Endothelial cell of umbilical vein (primary cell): ENCODE data around the gene MAGEA2B. TPM values are rescaled to one million over a fixed set of nuclear protein-coding genes. Genes with fewer than 3 reads are reported as not detected.
"Not testable (repeated sequence)": the region's sequence is repeated elsewhere in the genome, so short reads cannot be mapped to it uniquely, and the experiment has no call there.

Experiments used
- BruUV-seq: library from RNA; stranded (reverse); fragments of 400-500 nt; replicated peaks from 2 replicates; lab custom pipeline; 2021; lab: Mats Ljungman, UMichigan
- CTCF ChIA-PET: fragments of 300-600, 350-600 bp; sonication (Branson Sonifier 250); formaldehyde crosslinking; loops from one replicate; lab custom pipeline; 2021; ENCODE audit warnings: antibody characterized with exemption, inconsistent platforms; lab: Charles Lee
- POLR2A ChIA-PET: fragments of 300-600, 350-600 bp; sonication (Branson Sonifier 250); formaldehyde crosslinking; loops from one replicate; lab custom pipeline; 2021; ENCODE audit warnings: antibody characterized with exemption, inconsistent platforms; lab: Charles Lee
- DNase-seq: peaks from one replicate; pipeline ENCODE4 v3.0.0-alpha.2; 2011; ENCODE audit warnings: low read depth, low spot score
- FAIRE-seq: peaks from 2 replicates; lab custom pipeline; 2011; peaks lifted over from hg19 to GRCh38; lab: Jason Lieb, UNC
- H2AFZ ChIP-seq: 2 replicates; pipeline ENCODE4 v1.6.0; 2012; ENCODE audit warnings: low read depth, low read length, control low read depth, inconsistent platforms
- H3K27ac ChIP-seq: 2 replicates; pipeline ENCODE4 v1.5.1; 2011; ENCODE audit warnings: low read depth, mild to moderate bottlenecking, control low read depth, low read length, moderate library complexity; ENCODE audit not compliant: insufficient read depth
- H3K27me3 ChIP-seq, 2 experiments: 2 replicates each; pipeline versions ENCODE4 v1.6.0 to v1.6.1; 2011; ENCODE audit warnings: low read length in 2 of 2, mixed read lengths in 1 of 2; ENCODE audit not compliant: control insufficient read depth in 2 of 2, insufficient read depth in 2 of 2
- H3K36me3 ChIP-seq, 2 experiments: 2 replicates in 1 of 2; 3 replicates in 1 of 2; pipeline ENCODE4 v1.5.1; 2011; ENCODE audit warnings: low read length in 2 of 2, mild to moderate bottlenecking in 1 of 2, moderate library complexity in 1 of 2; ENCODE audit not compliant: control insufficient read depth in 2 of 2, insufficient read depth in 2 of 2; ENCODE audit errors: extremely low read depth in 1 of 2
- H3K4me1 ChIP-seq: 3 replicates; pipeline ENCODE4 v1.5.1; 2011; ENCODE audit warnings: mild to moderate bottlenecking, low read length; ENCODE audit not compliant: control insufficient read depth, insufficient read depth; ENCODE audit errors: extremely low read depth
- H3K4me2 ChIP-seq: 2 replicates; pipeline ENCODE4 v1.6.1; 2011; ENCODE audit warnings: low read length, control low read depth, mixed read lengths; ENCODE audit not compliant: insufficient read depth
- H3K4me3 ChIP-seq, 3 experiments: fragments of 200-600 bp in 1 of 3; sonication (generic), shearing (Covaris generic) in 1 of 3; replicated peaks in 1 of 3; 2 replicates each; pipeline ENCODE4 v1.5.1; 2011 to 2016; ENCODE audit warnings: control low read depth in 3 of 3, low read length in 3 of 3, mild to moderate bottlenecking in 2 of 3, inconsistent platforms in 1 of 3, low read depth in 1 of 3, moderate library complexity in 1 of 3; ENCODE audit not compliant: insufficient read depth in 1 of 3
- H3K79me2 ChIP-seq: 2 replicates; pipeline ENCODE4 v1.6.0; 2012; ENCODE audit warnings: low read length, inconsistent platforms; ENCODE audit not compliant: control insufficient read depth, insufficient read depth
- H3K9ac ChIP-seq: replicated peaks from 2 replicates; pipeline ENCODE3; 2011; ENCODE audit warnings: low read length, control low read depth; ENCODE audit not compliant: insufficient read depth; ENCODE audit errors: extremely low read depth
- H3K9me1 ChIP-seq: replicated peaks from 3 replicates; pipeline ENCODE4 v1.6.0; 2011; ENCODE audit warnings: mild to moderate bottlenecking, low read length; ENCODE audit not compliant: control insufficient read depth, insufficient read depth; ENCODE audit errors: extremely low read depth
- H3K9me3 ChIP-seq: replicated peaks from 2 replicates; pipeline ENCODE4 v1.5.1; 2012; ENCODE audit warnings: low read length, inconsistent platforms; ENCODE audit not compliant: control insufficient read depth, insufficient read depth
- H4K20me1 ChIP-seq: replicated peaks from 2 replicates; pipeline ENCODE3; 2011; ENCODE audit warnings: mild to moderate bottlenecking, low read length; ENCODE audit not compliant: control insufficient read depth, insufficient read depth; ENCODE audit errors: extremely low read depth
- CTCF ChIP-seq, 2 donors: IDR thresholded peaks; 1 replicate in 1 of 2; 2 replicates in 1 of 2; pipeline ENCODE4 v1.5.1; 2011; ENCODE audit warnings: low read length in 2 of 2, mild to moderate bottlenecking in 2 of 2, moderate library complexity in 2 of 2, control low read depth in 1 of 2, inconsistent platforms in 1 of 2, low read depth in 1 of 2; ENCODE audit not compliant: insufficient read depth in 1 of 2; ENCODE audit errors: extremely low read depth in 1 of 2
- EZH2 ChIP-seq: IDR thresholded peaks from 2 replicates; pipeline ENCODE4 v1.6.1; 2012; ENCODE audit warnings: borderline replicate concordance, low read depth, mild to moderate bottlenecking, moderate library complexity, low read length, inconsistent platforms; ENCODE audit not compliant: severe bottlenecking
- FOS ChIP-seq: IDR thresholded peaks from 2 replicates; pipeline ENCODE4 v1.6.1; 2011; ENCODE audit warnings: mild to moderate bottlenecking, low read length, moderate library complexity, borderline replicate concordance; ENCODE audit not compliant: insufficient read depth
- GATA2 ChIP-seq: IDR thresholded peaks from 2 replicates; pipeline ENCODE4 v1.7.0; 2011; ENCODE audit warnings: low read depth, mild to moderate bottlenecking, moderate library complexity, mixed read lengths, low read length; ENCODE audit not compliant: insufficient read length, insufficient read depth
- JUN ChIP-seq: IDR thresholded peaks from 2 replicates; pipeline ENCODE4 v1.6.1; 2011; ENCODE audit warnings: borderline replicate concordance, low read depth; ENCODE audit not compliant: insufficient read length, insufficient read depth
- MYC ChIP-seq: IDR thresholded peaks from one replicate; pipeline ENCODE4 v1.6.1; 2011; ENCODE audit warnings: mild to moderate bottlenecking, low read depth, low read length
- POLR2A ChIP-seq: IDR thresholded peaks from 2 replicates; pipeline ENCODE4 v1.6.1; 2012; ENCODE audit warnings: low read depth, mild to moderate bottlenecking, control low read depth, low read length
- dilution Hi-C: fragments of 300-500 bp; cut with MboI; formaldehyde crosslinking; loops from one replicate; pipeline ENCODE4 v1.15.0; 2019; ENCODE audit warnings: low sequenced_read_pairs; ENCODE audit not compliant: extremely low pct_ligation_motif_present
- intact Hi-C: fragments of 100-400 bp; cut with micrococcal nuclease; formaldehyde crosslinking; loops from one replicate; pipeline ENCODE4 v1.10.0; 2022
- polyA plus RNA-seq, 4 experiments: library from polyadenylated mRNA; depleted of rRNA in 3 of 4; stranded (reverse) in 3 of 4; unstranded in 1 of 4; fragments of >200 nt; gene quantifications; 2 replicates each; pipeline versions ENCODE4 v1.2.1 to v1.2.3, GENCODE V29; 2011 to 2012; ENCODE audit warnings: missing spikeins in 1 of 4
- total RNA-seq: library from RNA; stranded (reverse); gene quantifications from 2 replicates; pipeline ENCODE4 v1.2.3, GENCODE V29; 2021

MAGEA2B gene
- total and polyA plus RNA-seq, 2 donors (not counting 3 experiments of a cell fraction or from before 2014, with no cell fraction given), result not detected

DNA sequence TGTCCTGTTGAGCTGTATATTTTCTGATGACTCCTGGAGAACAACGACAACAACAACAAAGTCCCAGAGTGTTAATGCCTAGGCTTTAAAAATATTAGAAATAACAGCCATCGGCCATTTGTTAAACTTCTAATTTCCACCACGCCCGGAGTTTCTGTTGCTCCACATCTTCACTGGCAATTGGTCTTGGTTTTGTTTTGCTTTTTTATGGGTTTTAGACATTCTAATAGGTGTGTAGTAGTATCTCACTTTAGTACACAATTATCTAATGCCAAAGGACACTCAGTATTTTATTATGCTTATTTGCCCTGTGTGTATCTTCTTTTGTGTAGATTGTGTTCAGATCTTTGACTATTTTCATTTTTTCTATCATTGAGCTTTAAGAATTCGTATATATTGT, 24.1 kb downstream of the MAGEA2B start:
- no peak overlapping the region for H3K27ac ChIP-seq
- TF ChIP-seq EZH2 (no peak), JUN (no peak), GATA2 (no peak), POLR2A (no peak), MYC (no peak), CTCF (IDR thresholded peaks at IDR 0.05; ENCODE audit: extremely low read depth in 1 of 2, insufficient read depth in 1 of 2, low read depth in 1 of 2, low read length in 2 of 2) (no peak), FOS (no peak)
- dilution Hi-C loops, result no loop called here
- BruUV-seq, result no TSS peak
- no peaks in the 10 kb centered on the region for H3K9me3 ChIP-seq
- no peaks in the 10 kb centered on the region for H3K9me1 ChIP-seq
- ChIA-PET POLR2A (no interaction called here), CTCF (no interaction called here)
- H3K79me2 ChIP-seq, result no peaks in the 10 kb centered on the region
- DNase-seq (no peak), FAIRE-seq (no peak)
- no peak overlapping the region for H2AFZ ChIP-seq
- no peaks in the 10 kb centered on the region for H3K36me3 ChIP-seq
- no peak overlapping the region for H3K4me3 ChIP-seq
- intact Hi-C loops, result no loop called here
- no peak overlapping the region for H3K4me2 ChIP-seq
- no peak overlapping the region for H3K9ac ChIP-seq
- H3K4me1 ChIP-seq, result no peaks in the 10 kb centered on the region
- H3K27me3 ChIP-seq, result no peaks in the 10 kb centered on the region
- H4K20me1 ChIP-seq, result no peaks in the 10 kb centered on the region

DNA sequence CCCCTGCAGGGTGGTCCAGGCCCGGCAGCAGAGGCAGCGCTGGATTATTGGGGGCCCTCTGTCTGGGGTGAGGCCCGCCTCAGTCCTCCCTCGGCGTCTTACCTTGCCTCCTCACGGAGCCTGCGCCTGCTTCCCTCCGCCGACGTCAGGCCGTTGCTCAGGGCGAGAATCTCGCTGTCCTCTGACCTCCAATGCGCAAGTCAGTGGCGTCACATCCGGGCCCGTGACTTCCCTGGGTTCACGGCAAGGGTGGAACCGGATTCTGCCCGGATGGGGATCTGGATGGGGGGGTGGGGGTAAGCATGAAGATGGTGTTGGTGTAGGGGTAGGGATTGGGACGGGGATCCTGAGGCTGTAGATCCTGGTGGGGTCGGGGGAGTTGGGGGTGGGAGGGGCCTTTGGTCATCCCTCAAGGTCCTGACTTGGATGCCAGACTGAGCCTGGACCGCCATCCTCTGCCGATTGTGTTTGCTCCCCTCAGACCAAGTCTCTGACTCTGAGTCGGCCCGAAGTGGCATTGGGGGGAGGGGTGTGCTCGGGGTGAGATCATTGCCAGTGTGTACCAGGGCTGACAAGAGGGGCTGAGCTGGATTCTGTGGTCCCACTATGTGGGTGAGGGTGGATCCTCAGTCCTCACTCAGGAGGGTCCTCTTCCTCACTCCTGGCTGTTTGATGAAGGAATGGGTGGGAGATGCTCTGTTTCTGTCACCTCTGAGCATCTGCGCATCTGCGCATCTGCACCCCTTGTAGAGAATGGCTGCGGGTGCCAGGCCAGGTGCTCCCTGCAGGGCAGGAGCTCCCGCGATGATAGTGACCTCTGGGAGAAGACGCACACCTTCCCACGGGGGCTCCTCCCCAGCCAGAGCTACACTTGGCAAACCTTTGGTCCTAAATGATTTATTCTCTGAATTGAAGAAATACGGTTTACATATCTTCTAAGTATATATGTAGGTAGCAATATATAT, 39.5 kb downstream of the MAGEA2B start, which contains the start of gene MAGEA2:
MAGEA2 (minus strand) TSS at position 157 of the 965 bp plus-strand sequence. CDS start 2,479 bp downstream, outside the sequence.
- BruUV-seq, H3K36me3 ChIP-seq, POLR2A ChIA-PET, CTCF ChIA-PET, intact Hi-C loops, DNase-seq, H3K9me3 ChIP-seq, H3K4me2 ChIP-seq, H2AFZ ChIP-seq, H3K4me3 ChIP-seq, H4K20me1 ChIP-seq, dilution Hi-C loops, H3K27ac ChIP-seq, H3K9ac ChIP-seq, H3K27me3 ChIP-seq, H3K79me2 ChIP-seq, H3K4me1 ChIP-seq, H3K9me1 ChIP-seq: not testable (repeated sequence)
- FAIRE-seq, result peak; percentile 55

DNA sequence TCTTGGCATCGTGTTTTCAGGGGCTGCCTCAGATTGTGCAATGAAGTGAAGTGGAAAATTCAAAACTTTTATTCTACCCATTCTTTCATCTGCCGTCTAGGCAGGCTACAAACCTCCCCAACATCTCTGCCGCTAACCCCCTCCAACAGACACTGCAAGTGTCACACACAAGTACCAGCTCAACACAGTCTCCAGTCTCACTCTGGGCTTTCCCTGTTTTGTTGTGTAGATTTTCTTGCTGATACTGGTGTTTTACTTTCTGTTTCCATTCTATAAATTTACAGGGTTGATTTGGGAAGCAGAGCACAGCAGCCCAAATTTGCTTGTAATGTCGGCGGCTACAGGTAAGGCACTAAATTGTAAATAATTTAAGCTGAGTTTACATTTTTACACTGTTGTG, 40.4 kb downstream of the MAGEA2B start:
- POLR2A ChIA-PET, intact Hi-C loops, H3K27ac ChIP-seq, H3K4me1 ChIP-seq, H3K36me3 ChIP-seq, H3K79me2 ChIP-seq, H3K27me3 ChIP-seq, H3K4me3 ChIP-seq, DNase-seq, CTCF ChIA-PET, H3K4me2 ChIP-seq, H3K9ac ChIP-seq, BruUV-seq, H4K20me1 ChIP-seq, dilution Hi-C loops, H2AFZ ChIP-seq, FAIRE-seq, H3K9me3 ChIP-seq, H3K9me1 ChIP-seq: not testable (repeated sequence)
